ENCODE measurements around the gene BSPRY.

GRCh38 chr9:113356686-113357292, 7.4 kb downstream of the BSPRY start:
- no peak for TF ChIP-seq CTCF (IDR thresholded peaks at IDR 0.05)
- no peak for TF ChIP-seq ZNF232 (CRISPR knock-in tag; IDR thresholded peaks at IDR 0.05)
- no peak for TF ChIP-seq HMGXB4 (CRISPR knock-in tag; IDR thresholded peaks at IDR 0.05)
- no peak for TF ChIP-seq GABPB1 (CRISPR knock-in tag; IDR thresholded peaks at IDR 0.05)
- TF ChIP-seq CREM (CRISPR knock-in tag; IDR thresholded peaks at IDR 0.05) = no peak
- TF ChIP-seq CREB1 (CRISPR knock-in tag; IDR thresholded peaks at IDR 0.05) = no peak
- no peak for TF ChIP-seq JUN (CRISPR knock-in tag; IDR thresholded peaks at IDR 0.05)
- no peak for TF ChIP-seq FOXP1 (CRISPR knock-in tag; IDR thresholded peaks at IDR 0.05; ENCODE audit: borderline replicate concordance)
- TF ChIP-seq ZNF425 (CRISPR knock-in tag; conservative IDR thresholded peaks at IDR 0.05) = no peak
- no peak for TF ChIP-seq ZBTB21 (CRISPR knock-in tag; IDR thresholded peaks at IDR 0.05; ENCODE audit: borderline replicate concordance)

Data from WTC11 (cell line).